Panc1 (cell line): ENCODE measurements around the gene POLK.

Experiments used
- CTCF ChIP-seq: fragments of 450-650 bp; IDR thresholded peaks from 2 replicates; pipeline ENCODE4 v1.5.1; 2017; ENCODE audit warnings: mild to moderate bottlenecking
- POLR2AphosphoS5 ChIP-seq: IDR thresholded peaks from 2 replicates; pipeline ENCODE4 v1.6.1; 2012; ENCODE audit warnings: mild to moderate bottlenecking, low read depth, low read length, moderate library complexity
- REST ChIP-seq, 2 experiments: IDR thresholded peaks; 2 replicates each; pipeline ENCODE4 v1.6.1; 2011 to 2012; ENCODE audit warnings: low read depth in 2 of 2, control low read depth in 1 of 2, low read length in 1 of 2, mild to moderate bottlenecking in 1 of 2, moderate library complexity in 1 of 2; ENCODE audit not compliant: insufficient read depth in 1 of 2
- SIN3A ChIP-seq: IDR thresholded peaks from 2 replicates; pipeline ENCODE4 v1.6.1; 2012; ENCODE audit warnings: low read depth, mild to moderate bottlenecking, low read length, moderate library complexity, borderline replicate concordance; ENCODE audit not compliant: insufficient read depth
- TCF7L2 ChIP-seq: IDR thresholded peaks from 2 replicates; pipeline ENCODE4 v1.6.1; 2011; ENCODE audit warnings: mild to moderate bottlenecking, low read depth, low read length, inconsistent platforms

GRCh38 chr5:75608870-75609269 lies 97.2 kb downstream of the POLK start:
- TF ChIP-seq CTCF (no peak), POLR2AphosphoS5 (no peak), SIN3A (no peak), REST (IDR thresholded peaks at IDR 0.05; ENCODE audit: insufficient read depth in 1 of 2, low read depth in 2 of 2, low read length in 1 of 2) (no peak), TCF7L2 (no peak)
